Measurements from ENCODE around the gene SEC11C.

SEC11C gene

DNA sequence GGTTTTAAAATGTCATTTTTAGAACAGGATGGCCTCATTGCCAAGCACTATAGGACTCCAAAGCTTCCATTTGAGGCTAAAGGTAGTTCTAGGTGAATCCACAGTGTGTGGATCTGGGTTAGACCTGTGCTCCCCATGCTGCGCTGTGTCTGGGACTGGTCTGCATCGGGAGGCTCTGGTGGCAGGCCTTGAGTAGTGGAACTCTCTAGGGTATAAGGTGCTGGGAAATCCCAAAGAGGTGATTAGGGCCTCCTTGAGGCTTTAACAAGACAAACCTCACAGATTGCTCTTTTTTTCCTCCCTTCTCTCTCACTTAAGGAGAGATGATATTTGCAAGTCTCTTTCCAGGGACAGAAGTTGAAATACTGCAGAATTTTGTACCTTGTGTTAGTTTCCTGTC lies 9.3 kb downstream of the SEC11C start:
- H3K4me1 ChIP-seq (ENCODE audit: control insufficient read depth in 1 of 2, insufficient read depth in 2 of 2, low read length in 2 of 2), result no peaks in the 10 kb centered on the region
- H3K9me3 ChIP-seq (ENCODE audit: control insufficient read depth in 1 of 2, low read length in 2 of 2), result no peaks in the 10 kb centered on the region
- no peaks in the 10 kb centered on the region for H3K27me3 ChIP-seq (ENCODE audit: low read depth, low read length)
- peaks cover 0 to 19% of the 10 kb centered on the region in 2 donors for H3K36me3 ChIP-seq (ENCODE audit: control insufficient read depth in 1 of 2, insufficient read depth in 2 of 2, low read length in 2 of 2)
- H3K27ac ChIP-seq (ENCODE audit: low read length), result no peak overlapping the region
- H3K4me3 ChIP-seq (ENCODE audit: low read depth in 1 of 2, low read length in 2 of 2), result no peak overlapping the region

DNA sequence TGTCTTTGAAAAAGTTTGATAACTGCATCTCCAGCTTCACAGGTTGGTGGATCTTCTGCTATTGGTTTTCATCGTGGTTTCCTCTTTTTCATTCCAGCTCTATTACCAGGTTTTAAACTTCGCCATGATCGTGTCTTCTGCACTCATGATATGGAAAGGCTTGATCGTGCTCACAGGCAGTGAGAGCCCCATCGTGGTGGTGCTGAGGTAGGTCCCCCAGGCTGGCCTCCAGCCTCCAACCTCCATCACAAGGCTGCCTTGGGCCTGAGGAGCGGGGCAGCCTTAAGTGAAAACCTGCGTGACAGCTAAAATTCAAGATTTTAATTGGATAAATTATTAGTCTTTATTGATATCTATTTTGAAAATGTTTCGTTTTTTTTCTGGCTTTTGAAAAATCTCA lies 9.7 kb downstream of the SEC11C start:
- Histone ChIP-seq H3K9me3 (ENCODE audit: control insufficient read depth in 1 of 2, low read length in 2 of 2) (no peaks in the 10 kb centered on the region), H3K4me1 (ENCODE audit: control insufficient read depth in 1 of 2, insufficient read depth in 2 of 2, low read length in 2 of 2) (no peaks in the 10 kb centered on the region), H3K36me3 (ENCODE audit: control insufficient read depth in 1 of 2, insufficient read depth in 2 of 2, low read length in 2 of 2) (peaks cover 4 to 19% of the 10 kb centered on the region in 2 donors), H3K27me3 (ENCODE audit: low read depth, low read length) (no peaks in the 10 kb centered on the region), H3K4me3 (ENCODE audit: low read depth in 1 of 2, low read length in 2 of 2) (no peak overlapping the region), H3K27ac (ENCODE audit: low read length) (no peak overlapping the region)

DNA sequence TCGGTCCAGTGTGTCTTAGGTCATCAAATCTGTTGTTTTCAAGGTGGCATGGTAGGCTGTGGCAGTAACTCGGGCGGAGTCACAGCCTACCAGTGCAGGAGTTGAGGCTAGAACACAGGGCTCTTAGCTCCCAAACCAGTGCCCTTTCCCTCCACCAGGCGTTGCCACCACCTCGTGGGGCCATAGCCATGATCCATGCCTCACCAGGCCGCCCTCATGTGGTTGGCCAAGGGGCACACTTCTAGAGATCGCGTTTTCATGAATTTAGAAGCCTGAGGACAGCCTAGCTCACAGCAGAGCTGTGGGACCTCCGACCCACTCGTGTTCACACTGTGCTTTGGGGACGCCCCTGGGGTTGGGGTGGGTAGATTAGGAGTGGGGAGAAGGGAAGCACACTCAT lies 10.6 kb downstream of the SEC11C start:
- Histone ChIP-seq H3K27me3 (ENCODE audit: low read depth, low read length) (no peaks in the 10 kb centered on the region), H3K36me3 (ENCODE audit: control insufficient read depth in 1 of 2, insufficient read depth in 2 of 2, low read length in 2 of 2) (peaks cover 5 to 19% of the 10 kb centered on the region in 2 donors), H3K4me1 (ENCODE audit: control insufficient read depth in 1 of 2, insufficient read depth in 2 of 2, low read length in 2 of 2) (no peaks in the 10 kb centered on the region), H3K27ac (ENCODE audit: low read length) (no peak overlapping the region), H3K9me3 (ENCODE audit: control insufficient read depth in 1 of 2, low read length in 2 of 2) (no peaks in the 10 kb centered on the region), H3K4me3 (ENCODE audit: low read depth in 1 of 2, low read length in 2 of 2) (no peak overlapping the region)

DNA sequence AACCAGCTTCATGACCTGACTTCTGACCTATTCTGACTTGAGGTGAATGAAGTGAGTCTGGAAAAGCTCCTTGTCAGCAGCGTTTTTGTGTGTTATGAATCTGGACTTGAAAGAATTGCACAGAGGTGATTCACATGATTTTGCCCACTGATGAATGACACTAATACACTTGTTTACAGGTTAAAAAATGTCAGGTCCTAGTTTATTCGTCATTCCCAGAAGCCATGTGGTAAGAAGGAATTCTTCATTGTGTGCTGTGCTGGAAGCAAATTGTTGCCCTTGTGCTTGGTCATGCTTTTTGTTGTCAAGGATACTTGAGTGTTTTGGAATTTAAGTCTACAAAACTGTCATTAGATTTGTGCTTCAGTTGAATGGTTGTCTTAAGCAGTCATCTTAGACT lies 15.5 kb downstream of the SEC11C start:
- H3K27ac ChIP-seq (ENCODE audit: low read length), result no peak overlapping the region
- peaks cover 21 to 31% of the 10 kb centered on the region in 2 donors for H3K36me3 ChIP-seq (ENCODE audit: control insufficient read depth in 1 of 2, insufficient read depth in 2 of 2, low read length in 2 of 2)

DNA sequence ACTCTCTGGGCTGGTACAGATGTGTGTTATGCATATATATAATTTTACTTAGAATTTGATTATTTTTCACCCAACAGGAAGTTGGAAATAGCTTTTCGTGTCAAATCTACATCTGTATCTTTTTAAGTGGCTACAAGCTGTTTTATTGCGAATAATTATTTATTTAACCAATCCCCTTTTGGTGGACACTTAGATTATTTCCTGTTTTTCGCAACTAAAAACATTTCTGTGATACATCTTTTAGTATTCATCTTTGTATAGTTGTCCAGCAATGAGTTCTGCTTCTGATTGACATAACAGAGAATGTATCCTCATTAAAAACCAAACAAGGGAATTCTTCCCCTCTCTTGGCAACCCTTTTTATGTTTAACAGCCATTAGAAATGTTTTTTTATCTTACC lies 16.6 kb downstream of the SEC11C start:
- Histone ChIP-seq H3K27me3 (ENCODE audit: low read depth, low read length) (no peaks in the 10 kb centered on the region), H3K4me1 (ENCODE audit: control insufficient read depth in 1 of 2, insufficient read depth in 2 of 2, low read length in 2 of 2) (no peaks in the 10 kb centered on the region), H3K27ac (ENCODE audit: low read length) (no peak overlapping the region), H3K36me3 (ENCODE audit: control insufficient read depth in 1 of 2, insufficient read depth in 2 of 2, low read length in 2 of 2) (peaks cover 21 to 30% of the 10 kb centered on the region in 2 donors), H3K4me3 (ENCODE audit: low read depth in 1 of 2, low read length in 2 of 2) (no peak overlapping the region), H3K9me3 (ENCODE audit: control insufficient read depth in 1 of 2, low read length in 2 of 2) (no peaks in the 10 kb centered on the region)

More for the DNA sequence above, 15.5 kb downstream of the SEC11C start:
- Histone ChIP-seq H3K9me3 (ENCODE audit: control insufficient read depth in 1 of 2, low read length in 2 of 2) (no peaks in the 10 kb centered on the region), H3K27me3 (ENCODE audit: low read depth, low read length) (no peaks in the 10 kb centered on the region), H3K4me3 (ENCODE audit: low read depth in 1 of 2, low read length in 2 of 2) (no peak overlapping the region), H3K4me1 (ENCODE audit: control insufficient read depth in 1 of 2, insufficient read depth in 2 of 2, low read length in 2 of 2) (no peaks in the 10 kb centered on the region)

DNA sequence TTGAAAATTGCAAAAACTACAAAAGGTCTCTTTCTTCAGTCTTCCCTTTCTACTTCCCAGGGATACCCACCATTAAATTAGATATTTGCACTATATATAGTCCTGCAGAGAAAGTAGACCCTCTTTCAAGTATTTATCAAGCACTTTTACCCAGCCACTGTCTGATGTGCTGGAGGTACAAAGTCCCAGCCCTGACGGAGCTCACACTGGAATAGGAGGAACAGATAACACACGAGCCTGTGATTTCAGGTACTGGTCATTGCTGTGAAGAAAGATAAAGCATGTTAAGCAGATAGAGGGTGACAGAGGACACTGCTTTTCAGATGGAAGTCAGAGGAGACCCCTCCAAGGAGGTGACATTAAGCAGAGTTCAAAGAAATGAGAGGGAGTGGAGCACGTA lies 19.6 kb downstream of the SEC11C start:
- H3K36me3 ChIP-seq (ENCODE audit: control insufficient read depth in 1 of 2, insufficient read depth in 2 of 2, low read length in 2 of 2), result peaks cover 17 to 19% of the 10 kb centered on the region in 2 donors

DNA sequence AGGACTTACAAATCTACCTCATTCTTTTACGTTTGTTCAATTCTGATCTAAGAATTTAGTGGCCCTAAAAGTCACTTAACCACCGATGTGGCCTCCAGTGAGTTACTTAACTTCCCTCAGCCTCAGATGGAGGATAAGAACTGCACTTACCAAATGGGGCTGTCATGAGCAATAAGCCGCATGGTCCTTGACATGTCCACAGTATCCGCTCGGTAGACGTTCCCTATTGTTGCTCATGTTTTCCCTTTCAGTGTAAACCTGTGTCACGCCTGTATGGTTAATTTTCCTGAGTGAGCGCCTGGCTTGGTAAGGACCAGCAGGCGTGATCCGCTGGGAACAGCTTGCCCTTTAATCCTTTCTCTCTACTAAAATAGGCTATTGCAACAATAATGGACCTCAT lies 20.3 kb downstream of the SEC11C start:
- Histone ChIP-seq H3K4me1 (ENCODE audit: control insufficient read depth in 1 of 2, insufficient read depth in 2 of 2, low read length in 2 of 2) (no peaks in the 10 kb centered on the region), H3K36me3 (ENCODE audit: control insufficient read depth in 1 of 2, insufficient read depth in 2 of 2, low read length in 2 of 2) (peaks cover 16 to 17% of the 10 kb centered on the region in 2 donors), H3K4me3 (ENCODE audit: low read depth in 1 of 2, low read length in 2 of 2) (no peak overlapping the region), H3K9me3 (ENCODE audit: control insufficient read depth in 1 of 2, low read length in 2 of 2) (no peaks in the 10 kb centered on the region), H3K27ac (ENCODE audit: low read length) (no peak overlapping the region), H3K27me3 (ENCODE audit: low read depth, low read length) (no peaks in the 10 kb centered on the region)

More for the DNA sequence above, 19.6 kb downstream of the SEC11C start:
- no peak overlapping the region for H3K27ac ChIP-seq (ENCODE audit: low read length)
- no peaks in the 10 kb centered on the region for H3K9me3 ChIP-seq (ENCODE audit: control insufficient read depth in 1 of 2, low read length in 2 of 2)
- no peaks in the 10 kb centered on the region for H3K4me1 ChIP-seq (ENCODE audit: control insufficient read depth in 1 of 2, insufficient read depth in 2 of 2, low read length in 2 of 2)
- no peak overlapping the region for H3K4me3 ChIP-seq (ENCODE audit: low read depth in 1 of 2, low read length in 2 of 2)
- H3K27me3 ChIP-seq (ENCODE audit: low read depth, low read length), result no peaks in the 10 kb centered on the region

DNA sequence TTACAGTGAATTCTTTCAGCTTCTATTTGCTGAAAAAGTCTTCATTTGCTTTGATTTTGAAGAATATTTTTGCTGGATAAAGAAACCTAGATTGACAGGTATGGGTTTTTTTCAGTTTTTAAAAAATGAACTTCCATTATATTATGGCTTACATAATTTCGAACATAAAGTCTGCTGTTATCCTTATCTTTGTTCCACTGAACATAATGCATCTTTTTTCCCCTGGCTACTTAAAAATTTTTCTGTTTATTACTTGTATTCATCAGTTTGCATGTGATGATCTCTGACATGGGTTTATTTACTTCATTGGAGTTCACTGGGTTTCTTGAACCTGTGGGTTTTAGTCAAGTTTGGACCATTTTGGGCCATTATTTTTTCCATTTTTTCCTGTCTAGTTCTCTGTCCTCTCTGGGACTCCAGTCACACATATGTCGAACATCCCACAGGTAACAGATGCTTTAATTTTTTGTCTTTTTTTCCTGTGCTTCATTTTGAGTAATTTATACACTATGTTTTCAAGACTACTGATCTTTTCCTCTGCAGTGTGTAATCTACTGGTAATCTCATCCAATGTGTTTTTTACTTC lies 33.1 kb downstream of the SEC11C start:
- Histone ChIP-seq H3K27ac (ENCODE audit: low read length) (no peak overlapping the region), H3K4me1 (ENCODE audit: control insufficient read depth in 1 of 2, insufficient read depth in 2 of 2, low read length in 2 of 2) (no peaks in the 10 kb centered on the region), H3K36me3 (ENCODE audit: control insufficient read depth in 1 of 2, insufficient read depth in 2 of 2, low read length in 2 of 2) (no peaks in the 10 kb centered on the region), H3K4me3 (ENCODE audit: low read depth in 1 of 2, low read length in 2 of 2) (no peak overlapping the region), H3K9me3 (ENCODE audit: control insufficient read depth in 1 of 2, low read length in 2 of 2) (peaks cover 4% of the 10 kb centered on the region in 2 donors), H3K27me3 (ENCODE audit: low read depth, low read length) (no peaks in the 10 kb centered on the region)

DNA sequence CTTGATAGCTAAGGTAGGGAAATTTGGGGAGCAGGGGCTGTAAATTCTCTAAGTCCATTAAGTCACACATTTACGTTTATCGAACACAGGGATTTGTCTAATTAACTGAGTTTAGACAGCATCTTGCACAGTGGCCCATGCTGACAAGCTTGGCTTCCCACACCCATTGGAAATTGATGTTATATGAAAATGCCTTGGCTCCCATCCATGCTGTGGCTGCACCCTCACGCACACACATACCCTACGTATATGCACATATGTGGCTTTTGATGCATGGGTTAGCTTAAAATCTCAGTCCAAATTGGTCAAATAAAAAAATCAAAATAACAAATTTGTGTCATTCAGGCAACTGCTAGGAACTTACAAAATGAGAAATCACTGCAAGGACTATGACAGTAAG lies 37.8 kb downstream of the SEC11C start:
- no peak overlapping the region for H3K27ac ChIP-seq (ENCODE audit: low read length)
- no peak overlapping the region for H3K4me3 ChIP-seq (ENCODE audit: low read depth in 1 of 2, low read length in 2 of 2)

DNA sequence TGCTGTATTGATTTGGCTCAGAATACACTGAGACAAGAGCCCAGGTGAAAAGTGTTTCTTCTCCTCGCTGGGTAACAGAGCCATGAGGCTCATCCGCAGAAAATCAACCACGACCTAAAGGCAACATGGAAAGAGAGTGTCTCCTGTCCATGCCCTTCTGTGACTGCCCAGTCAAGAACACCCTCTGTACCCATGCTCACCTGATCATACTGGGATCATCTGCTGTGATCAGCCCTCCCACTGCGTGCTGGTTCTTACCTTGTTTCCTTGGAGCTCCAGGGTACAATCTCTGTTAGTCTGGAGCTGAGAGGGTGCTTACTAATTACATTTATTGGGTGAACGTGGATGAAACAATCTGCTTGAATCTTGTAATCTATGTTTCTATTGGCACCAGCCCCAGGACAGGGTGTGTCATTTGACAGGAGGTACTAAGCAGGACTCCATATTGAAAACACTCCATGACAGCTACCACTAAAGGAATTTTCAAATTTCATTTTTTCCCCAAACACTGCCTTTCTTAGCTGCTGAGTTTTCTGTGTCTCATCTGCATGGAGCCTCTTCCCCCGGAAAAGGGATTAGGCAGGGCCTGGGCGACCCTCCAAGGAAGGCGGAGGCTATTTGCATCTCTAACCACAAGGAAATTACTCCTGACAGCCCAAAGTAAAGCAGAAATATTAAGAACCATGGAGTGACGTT lies 40.6 kb downstream of the SEC11C start:
- Histone ChIP-seq H3K27ac (ENCODE audit: low read length) (no peak overlapping the region), H3K36me3 (ENCODE audit: control insufficient read depth in 1 of 2, insufficient read depth in 2 of 2, low read length in 2 of 2) (no peaks in the 10 kb centered on the region), H3K27me3 (ENCODE audit: low read depth, low read length) (no peaks in the 10 kb centered on the region), H3K9me3 (ENCODE audit: control insufficient read depth in 1 of 2, low read length in 2 of 2) (no peaks in the 10 kb centered on the region), H3K4me3 (ENCODE audit: low read depth in 1 of 2, low read length in 2 of 2) (no peak overlapping the region), H3K4me1 (ENCODE audit: control insufficient read depth in 1 of 2, insufficient read depth in 2 of 2, low read length in 2 of 2) (no peaks in the 10 kb centered on the region)

More for the DNA sequence above, 37.8 kb downstream of the SEC11C start:
- Histone ChIP-seq H3K27me3 (ENCODE audit: low read depth, low read length) (no peaks in the 10 kb centered on the region), H3K4me1 (ENCODE audit: control insufficient read depth in 1 of 2, insufficient read depth in 2 of 2, low read length in 2 of 2) (no peaks in the 10 kb centered on the region), H3K36me3 (ENCODE audit: control insufficient read depth in 1 of 2, insufficient read depth in 2 of 2, low read length in 2 of 2) (no peaks in the 10 kb centered on the region), H3K9me3 (ENCODE audit: control insufficient read depth in 1 of 2, low read length in 2 of 2) (peaks cover 4% of the 10 kb centered on the region in 2 donors)

DNA sequence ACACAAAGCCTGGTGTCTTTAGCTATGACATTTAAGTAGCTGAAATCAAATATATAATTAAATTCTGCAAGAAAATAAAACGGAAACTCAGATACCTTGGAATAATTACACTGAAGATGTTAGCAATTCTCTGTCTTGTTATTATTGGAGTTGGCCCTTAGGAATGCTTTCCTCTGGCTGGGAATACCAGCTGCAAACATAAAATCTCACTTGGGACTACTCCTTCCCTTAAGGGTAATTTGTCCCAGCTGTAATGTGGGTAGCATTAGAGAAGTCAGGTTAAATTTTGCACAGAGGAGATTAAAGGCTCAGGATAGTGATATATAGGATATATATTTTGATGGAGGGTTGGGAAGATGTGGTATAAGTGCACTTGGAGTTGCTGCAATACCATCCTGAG lies 43.0 kb downstream of the SEC11C start:
- no peaks in the 10 kb centered on the region for H3K36me3 ChIP-seq (ENCODE audit: control insufficient read depth in 1 of 2, insufficient read depth in 2 of 2, low read length in 2 of 2)
- no peaks in the 10 kb centered on the region for H3K27me3 ChIP-seq (ENCODE audit: low read depth, low read length)
- H3K4me1 ChIP-seq (ENCODE audit: control insufficient read depth in 1 of 2, insufficient read depth in 2 of 2, low read length in 2 of 2), result no peaks in the 10 kb centered on the region
- no peak overlapping the region for H3K4me3 ChIP-seq (ENCODE audit: low read depth in 1 of 2, low read length in 2 of 2)
- H3K9me3 ChIP-seq (ENCODE audit: control insufficient read depth in 1 of 2, low read length in 2 of 2), result no peaks in the 10 kb centered on the region
- no peak overlapping the region for H3K27ac ChIP-seq (ENCODE audit: low read length)

DNA sequence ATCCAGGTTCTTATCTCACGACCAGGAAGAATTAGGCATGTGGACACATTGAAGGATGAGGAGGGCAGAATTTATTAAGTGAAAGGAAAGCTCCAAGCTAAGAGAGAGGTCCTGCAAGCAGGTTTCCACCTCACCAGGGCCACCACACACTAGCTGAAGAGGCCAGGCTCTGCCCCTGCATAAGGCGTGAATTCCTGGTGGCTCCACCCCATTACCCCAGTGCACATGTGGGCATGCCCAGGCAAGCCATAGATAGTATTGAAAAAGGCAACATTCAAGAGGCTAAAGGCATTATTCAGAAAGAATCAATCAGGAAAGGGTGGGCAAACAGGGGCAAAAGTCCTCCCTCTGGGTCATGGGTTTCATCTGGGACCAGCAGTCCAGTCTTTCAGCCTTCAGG lies 49.3 kb downstream of the SEC11C start:
- H3K4me1 ChIP-seq (ENCODE audit: control insufficient read depth in 1 of 2, insufficient read depth in 2 of 2, low read length in 2 of 2), result no peaks in the 10 kb centered on the region
- H3K36me3 ChIP-seq (ENCODE audit: control insufficient read depth in 1 of 2, insufficient read depth in 2 of 2, low read length in 2 of 2), result no peaks in the 10 kb centered on the region

More for the DNA sequence above, 49.3 kb downstream of the SEC11C start:
- Histone ChIP-seq H3K27ac (ENCODE audit: low read length) (no peak overlapping the region), H3K27me3 (ENCODE audit: low read depth, low read length) (no peaks in the 10 kb centered on the region), H3K9me3 (ENCODE audit: control insufficient read depth in 1 of 2, low read length in 2 of 2) (no peaks in the 10 kb centered on the region), H3K4me3 (ENCODE audit: low read depth in 1 of 2, low read length in 2 of 2) (no peak overlapping the region)
